Muscle layer of duodenum (tissue), 2 donors: ENCODE measurements around the gene SLC4A3.

ENCODE experiments used
- H3K27ac ChIP-seq: one replicate; pipeline ENCODE4 v1.7.0; 2013; ENCODE audit warnings: mild to moderate bottlenecking, low read length
- H3K27me3 ChIP-seq: one replicate; pipeline ENCODE4 v1.7.0; 2013; ENCODE audit warnings: low read depth, mild to moderate bottlenecking, control low read depth, low read length
- H3K36me3 ChIP-seq, 2 donors: one replicate each; pipeline ENCODE4 v1.7.0; 2013; ENCODE audit warnings: low read length in 2 of 2, control low read depth in 1 of 2, mild to moderate bottlenecking in 1 of 2; ENCODE audit not compliant: insufficient read depth in 2 of 2, control insufficient read depth in 1 of 2
- H3K4me1 ChIP-seq, 2 donors: one replicate each; pipeline ENCODE4 v1.7.0; 2013; ENCODE audit warnings: low read length in 2 of 2, mild to moderate bottlenecking in 2 of 2, control low read depth in 1 of 2, moderate library complexity in 1 of 2; ENCODE audit not compliant: insufficient read depth in 2 of 2, control insufficient read depth in 1 of 2
- H3K4me3 ChIP-seq, 2 donors: one replicate each; pipeline ENCODE4 v1.7.0; 2013; ENCODE audit warnings: low read length in 2 of 2, low read depth in 1 of 2, mild to moderate bottlenecking in 1 of 2
- H3K9me3 ChIP-seq, 2 donors: one replicate each; pipeline ENCODE4 v1.7.0; 2013; ENCODE audit warnings: low read length in 2 of 2, control low read depth in 1 of 2, mild to moderate bottlenecking in 1 of 2; ENCODE audit not compliant: control insufficient read depth in 1 of 2
- donor health status: healthy.

Gene SLC4A3

GRCh38 chr2:219636144-219636915 is 8.9 kb downstream of the SLC4A3 start:
- Histone ChIP-seq H3K4me1 (no peaks in the 10 kb centered on the region), H3K36me3 (no peaks in the 10 kb centered on the region), H3K4me3 (no peak overlapping the region), H3K27ac (no peak overlapping the region), H3K27me3 (no peaks in the 10 kb centered on the region), H3K9me3 (no peaks in the 10 kb centered on the region)

- no peaks in the 10 kb centered on the region for H3K36me3 ChIP-seq
- no peaks in the 10 kb centered on the region for H3K9me3 ChIP-seq
- H3K27ac ChIP-seq: no peak overlapping the region
- H3K4me3 ChIP-seq: no peak overlapping the region
- no peaks in the 10 kb centered on the region for H3K27me3 ChIP-seq
- H3K4me1 ChIP-seq: peaks cover 0 to 3% of the 10 kb centered on the region in 2 donors
These were observed 9.8 kb downstream of the SLC4A3 start for GRCh38 chr2:219636941-219637841.

- Histone ChIP-seq H3K27me3 (no peaks in the 10 kb centered on the region), H3K27ac (no peak overlapping the region), H3K36me3 (no peaks in the 10 kb centered on the region), H3K9me3 (no peaks in the 10 kb centered on the region), H3K4me3 (no peak overlapping the region), H3K4me1 (peaks cover 0 to 9% of the 10 kb centered on the region in 2 donors)
These were observed 10.4 kb downstream of the SLC4A3 start for GRCh38 chr2:219637842-219638185.

DNA sequence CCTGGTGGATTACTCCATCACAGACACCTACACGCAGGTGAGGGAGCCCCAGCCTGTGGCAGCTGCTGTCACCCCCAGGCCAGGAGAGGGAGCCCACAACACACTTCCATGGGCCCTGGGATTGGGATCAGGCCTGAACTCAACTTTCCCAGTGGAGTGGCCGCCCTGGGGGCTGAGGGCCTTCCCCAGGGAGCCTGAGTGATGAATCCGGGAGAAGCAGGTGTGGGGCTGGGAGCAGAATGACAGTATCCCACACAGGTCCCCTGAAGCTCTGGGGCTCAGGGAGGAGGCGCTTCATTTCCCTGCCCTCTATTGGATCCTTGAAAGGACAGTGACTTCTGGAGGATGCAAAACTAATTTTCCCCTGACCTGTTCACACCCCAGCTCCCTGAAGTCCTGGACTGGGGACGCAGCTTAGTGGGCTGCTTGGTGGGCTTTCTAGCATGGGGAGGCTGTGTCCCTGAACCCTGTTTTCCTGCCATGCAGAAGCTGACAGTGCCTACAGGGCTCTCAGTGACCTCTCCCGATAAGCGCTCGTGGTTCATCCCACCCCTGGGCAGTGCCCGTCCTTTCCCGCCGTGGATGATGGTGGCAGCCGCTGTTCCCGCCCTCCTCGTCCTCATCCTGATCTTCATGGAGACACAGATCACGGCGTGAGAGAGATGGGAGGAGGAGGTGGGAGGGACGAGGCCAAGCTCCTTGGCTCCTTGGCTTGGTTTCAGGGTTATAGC is 11.0 kb downstream of the SLC4A3 start:
- Histone ChIP-seq H3K9me3 (no peaks in the 10 kb centered on the region), H3K27me3 (no peaks in the 10 kb centered on the region), H3K36me3 (no peaks in the 10 kb centered on the region), H3K4me3 (no peak overlapping the region), H3K27ac (no peak overlapping the region), H3K4me1 (peaks cover 0 to 9% of the 10 kb centered on the region in 2 donors)

- no peak overlapping the region for H3K4me3 ChIP-seq
- H3K27ac ChIP-seq: no peak overlapping the region
- H3K4me1 ChIP-seq: peaks cover 0 to 9% of the 10 kb centered on the region in 2 donors
- H3K27me3 ChIP-seq: no peaks in the 10 kb centered on the region
- no peaks in the 10 kb centered on the region for H3K36me3 ChIP-seq
- H3K9me3 ChIP-seq: no peaks in the 10 kb centered on the region
These were observed 11.7 kb downstream of the SLC4A3 start for GRCh38 chr2:219638948-219639755.

GRCh38 chr2:219641390-219642068 is 14.1 kb downstream of the SLC4A3 start:
- H3K27ac ChIP-seq: no peak overlapping the region
- H3K27me3 ChIP-seq: no peaks in the 10 kb centered on the region
- no peaks in the 10 kb centered on the region for H3K9me3 ChIP-seq
- H3K4me3 ChIP-seq: no peak overlapping the region
- H3K36me3 ChIP-seq: no peaks in the 10 kb centered on the region
- peaks cover 0 to 18% of the 10 kb centered on the region in 2 donors for H3K4me1 ChIP-seq

- H3K27ac ChIP-seq: no peak overlapping the region
- H3K9me3 ChIP-seq: no peaks in the 10 kb centered on the region
- H3K4me1 ChIP-seq: peaks cover 0 to 18% of the 10 kb centered on the region in 2 donors
- no peak overlapping the region for H3K4me3 ChIP-seq
- H3K27me3 ChIP-seq: no peaks in the 10 kb centered on the region
- H3K36me3 ChIP-seq: no peaks in the 10 kb centered on the region
These were observed 14.6 kb downstream of the SLC4A3 start for GRCh38 chr2:219642069-219642454.

DNA sequence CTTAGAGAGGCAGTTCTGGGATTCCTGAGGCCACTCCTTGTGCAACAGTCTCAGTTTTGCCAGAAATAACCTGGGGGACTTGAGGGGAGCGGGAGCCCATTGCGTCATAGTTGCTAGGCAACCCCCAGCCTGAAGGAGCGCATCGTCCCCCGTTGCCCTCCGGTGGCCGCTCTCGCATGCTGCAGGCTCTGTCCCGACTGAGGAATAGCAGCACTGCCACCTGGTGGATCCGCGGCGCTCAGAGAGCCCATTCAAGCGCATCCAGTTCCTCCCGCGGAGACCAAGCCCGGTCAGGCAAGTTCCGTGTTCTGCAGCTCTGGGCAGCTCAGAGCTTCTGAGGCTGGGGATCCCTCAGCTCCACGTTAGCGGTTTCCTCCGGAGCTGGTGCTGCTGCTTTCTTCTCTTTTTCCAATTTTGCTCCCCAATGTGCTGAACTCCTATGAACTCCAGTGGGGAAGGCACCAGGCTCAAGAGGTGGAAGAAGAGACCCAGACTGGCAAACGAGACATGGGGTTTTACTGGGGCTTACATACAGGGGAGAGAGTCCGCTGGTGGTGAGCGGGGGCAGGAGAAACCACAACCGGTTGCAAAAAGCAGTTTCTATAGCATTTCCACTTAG is 15.1 kb downstream of the SLC4A3 start:
- H3K4me1 ChIP-seq: peaks cover 0 to 18% of the 10 kb centered on the region in 2 donors
- H3K27me3 ChIP-seq: no peaks in the 10 kb centered on the region
- no peaks in the 10 kb centered on the region for H3K9me3 ChIP-seq
- no peak overlapping the region for H3K27ac ChIP-seq
- H3K4me3 ChIP-seq: no peak overlapping the region
- no peaks in the 10 kb centered on the region for H3K36me3 ChIP-seq

DNA sequence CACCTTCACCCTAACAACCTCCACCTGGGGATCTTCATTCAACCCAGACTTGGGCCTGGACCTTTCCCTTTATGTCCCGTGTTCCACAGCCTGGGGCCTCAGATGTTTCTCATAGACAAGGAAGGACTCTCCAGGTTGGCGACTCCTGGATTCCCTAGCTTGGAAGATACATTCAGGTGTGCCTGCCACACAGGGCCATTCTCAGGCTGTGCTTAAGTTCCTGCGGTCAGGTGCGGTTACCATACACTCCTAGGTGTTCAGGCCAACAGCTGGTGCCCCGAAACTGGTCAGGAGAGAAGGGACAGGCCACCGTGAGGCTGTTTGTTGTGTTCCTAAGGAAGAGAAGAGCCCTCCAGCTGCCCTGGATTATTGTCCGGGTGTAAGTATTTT is 15.6 kb downstream of the SLC4A3 start:
- Histone ChIP-seq H3K4me1 (peaks cover 0 to 18% of the 10 kb centered on the region in 2 donors), H3K9me3 (no peaks in the 10 kb centered on the region), H3K27ac (no peak overlapping the region)

DNA sequence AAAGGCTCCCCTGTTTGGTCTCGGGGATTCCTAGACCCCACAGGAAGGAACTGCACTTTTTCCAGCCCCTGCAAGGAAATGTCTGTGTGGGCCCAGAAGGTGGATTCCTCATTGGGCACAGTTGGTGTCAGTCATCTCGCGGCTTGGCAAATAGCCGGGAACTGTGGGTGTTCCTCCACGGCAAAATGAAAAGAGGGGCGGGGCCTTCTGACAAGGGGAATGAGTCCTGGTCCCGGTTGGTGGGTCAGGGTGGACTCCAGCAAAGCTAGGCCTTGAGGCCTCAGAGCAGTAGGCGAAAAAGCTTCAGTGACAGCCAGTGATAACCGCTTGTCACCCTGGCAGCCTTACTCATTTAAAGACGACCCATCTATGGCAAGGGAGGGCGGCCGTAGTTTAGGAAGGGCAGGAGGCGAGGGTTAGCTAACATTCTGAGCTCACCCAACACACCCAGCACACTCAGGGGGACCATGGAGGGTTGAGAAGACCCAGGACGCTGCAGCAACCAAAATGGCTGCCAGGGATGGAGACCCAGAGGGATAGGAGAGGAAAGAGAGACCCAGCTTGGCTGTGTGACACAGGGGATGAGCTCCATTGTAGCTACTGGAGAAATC is 16.5 kb downstream of the SLC4A3 start:
- Histone ChIP-seq H3K27me3 (no peaks in the 10 kb centered on the region), H3K4me3 (no peak overlapping the region), H3K9me3 (no peaks in the 10 kb centered on the region), H3K4me1 (peaks cover 0 to 18% of the 10 kb centered on the region in 2 donors), H3K36me3 (no peaks in the 10 kb centered on the region), H3K27ac (no peak overlapping the region)

More for the DNA sequence above, 15.6 kb downstream of the SLC4A3 start:
- H3K4me3 ChIP-seq: no peak overlapping the region
- no peaks in the 10 kb centered on the region for H3K36me3 ChIP-seq
- no peaks in the 10 kb centered on the region for H3K27me3 ChIP-seq
